ENCODE measurements around the gene DEPDC5. TPM values are rescaled to one million over a fixed set of nuclear protein-coding genes. Genes with fewer than 3 reads are reported as not detected.
A peak's percentile ranks its signal among the peaks of the same experiment; 100 is the strongest.

DEPDC5 gene
- total and polyA plus RNA-seq, 2 experiments from 2014 or later = 6.3 to 7.6 TPM

DNA sequence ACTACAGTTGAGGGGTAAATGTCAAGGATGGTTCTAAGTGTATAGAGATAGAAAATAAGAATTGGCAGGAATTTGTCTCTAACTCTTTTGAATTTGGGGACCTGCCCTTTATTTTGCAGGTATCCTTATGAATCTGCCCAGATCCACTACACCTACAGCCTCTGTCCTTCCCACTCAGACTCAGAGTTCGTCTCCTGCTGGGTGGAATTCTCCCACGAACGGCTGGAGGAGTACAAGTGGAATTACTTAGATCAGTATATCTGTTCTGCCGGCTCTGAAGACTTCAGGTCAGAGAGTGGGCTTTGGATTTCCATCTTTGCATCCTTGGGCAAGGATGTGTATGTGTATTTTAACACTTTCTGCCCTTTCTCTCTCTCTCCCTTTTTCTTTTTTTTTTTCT, 89.7 kb downstream of the DEPDC5 start:
- Histone ChIP-seq H2AFZ (no peak overlapping the region), H3K36me3 (ENCODE audit: low read depth) (peaks cover 17% of the 10 kb centered on the region), H3K79me2 (ENCODE audit: insufficient read depth) (no peaks in the 10 kb centered on the region), H3K27me3 (replicated peaks; ENCODE audit: insufficient read depth) (no peaks in the 10 kb centered on the region), H3K4me1 (ENCODE audit: insufficient read depth) (no peaks in the 10 kb centered on the region), H3K4me3 (no peak overlapping the region), H3K9ac (no peak overlapping the region), H3K4me2 (ENCODE audit: unreplicated experiment) (no peak overlapping the region), H4K20me1 (ENCODE audit: insufficient read depth) (no peaks in the 10 kb centered on the region), H3F3A (ENCODE audit: insufficient read depth) (no peaks in the 10 kb centered on the region), H3K27ac (no peak overlapping the region), H3K9me2 (ENCODE audit: insufficient read depth) (no peaks in the 10 kb centered on the region), H3K9me3 (ENCODE audit: low read depth) (no peaks in the 10 kb centered on the region)
- 87 to 90% methylated on average over 4 of the region's 4 CpGs for WGBS, 2 experiments (ENCODE audit: low coverage in 1 of 2, low lambda C conversion rate in 2 of 2, missing lambda C conversion rate in 2 of 2)
- DNase-seq = no peak
- in situ Hi-C loops (cut with MboI) = no loop called here
- TF ChIP-seq EZH2 (IDR thresholded peaks at IDR 0.05; ENCODE audit: insufficient read depth, poor library complexity, severe bottlenecking) = no peak
- no peak for TF ChIP-seq EZH2phosphoT487 (IDR thresholded peaks at IDR 0.05; ENCODE audit: insufficient read depth, low read depth)

DNA sequence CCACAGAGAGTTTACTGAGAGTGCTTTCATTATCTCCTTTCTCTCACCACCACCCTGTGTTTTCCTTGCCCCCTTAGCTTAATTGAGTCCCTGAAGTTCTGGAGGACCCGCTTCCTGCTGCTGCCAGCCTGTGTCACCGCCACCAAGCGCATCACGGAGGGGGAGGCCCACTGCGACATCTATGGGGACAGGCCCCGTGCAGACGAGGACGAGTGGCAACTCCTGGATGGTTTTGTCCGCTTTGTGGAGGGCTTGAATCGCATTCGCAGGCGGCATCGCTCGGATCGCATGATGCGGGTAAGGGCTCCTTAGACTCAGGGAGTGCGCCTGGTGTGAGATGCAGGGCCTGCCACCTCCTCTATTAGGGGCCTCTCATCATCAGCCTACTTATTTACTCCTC, 91.1 kb downstream of the DEPDC5 start:
- in situ Hi-C loops (cut with MboI) = no loop called here
- WGBS, 2 experiments (ENCODE audit: low coverage in 1 of 2, low lambda C conversion rate in 2 of 2, missing lambda C conversion rate in 2 of 2) = 99 to 100% methylated on average over 16 to 17 of the region's 17 CpGs
- TF ChIP-seq EZH2phosphoT487 (IDR thresholded peaks at IDR 0.05; ENCODE audit: insufficient read depth, low read depth) = no peak
- no peak for TF ChIP-seq EZH2 (IDR thresholded peaks at IDR 0.05; ENCODE audit: insufficient read depth, poor library complexity, severe bottlenecking)

DNA sequence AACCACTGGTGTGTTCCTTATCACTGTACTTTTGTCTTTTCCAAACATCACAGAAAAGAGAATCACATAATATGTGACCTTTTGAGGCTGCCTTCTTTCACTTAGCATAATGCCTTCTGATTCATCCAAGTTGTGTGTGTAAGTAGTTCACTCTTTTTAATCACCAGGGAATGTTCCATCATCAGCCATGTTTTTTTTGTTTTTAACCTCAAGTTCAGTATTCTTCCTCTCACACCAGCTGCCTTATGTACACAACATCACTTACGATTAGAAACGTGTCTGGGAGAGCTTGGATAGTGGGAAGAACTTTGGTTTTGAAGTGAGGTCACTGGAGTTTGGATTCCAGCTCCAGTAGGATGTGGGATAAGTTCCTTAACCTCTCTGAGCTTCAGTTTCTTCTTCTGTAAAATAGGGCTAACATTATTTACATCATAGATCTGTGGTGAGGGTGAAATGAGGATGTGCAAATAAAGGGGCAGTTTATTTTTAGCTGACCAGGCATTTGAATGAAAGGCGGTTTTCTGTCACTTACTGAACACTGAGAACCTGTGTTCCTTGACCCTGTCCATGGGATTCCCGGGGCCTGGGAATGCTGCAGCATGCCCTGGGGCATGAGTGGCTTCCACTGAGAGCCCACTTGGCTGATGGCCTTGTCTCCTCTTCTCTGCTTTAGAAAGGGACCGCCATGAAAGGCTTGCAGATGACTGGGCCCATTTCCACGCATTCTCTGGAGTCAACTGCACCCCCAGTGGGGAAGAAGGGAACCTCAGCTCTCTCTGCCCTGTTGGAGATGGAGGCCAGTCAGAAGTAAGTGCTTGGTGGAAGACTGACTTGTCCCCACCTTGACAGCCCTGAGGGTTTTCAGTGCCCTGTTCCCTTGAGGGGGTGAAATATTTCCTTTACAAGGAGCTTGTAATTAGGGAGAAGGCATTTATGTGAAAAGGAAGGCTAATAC, 92.6 kb downstream of the DEPDC5 start:
- Histone ChIP-seq H3K36me3 (ENCODE audit: low read depth) (peaks cover 13% of the 10 kb centered on the region; the same call in 1 of the 2 replicates), H3K9me2 (ENCODE audit: insufficient read depth) (no peaks in the 10 kb centered on the region), H2AFZ (no peak overlapping the region), H3K79me2 (ENCODE audit: insufficient read depth) (no peaks in the 10 kb centered on the region), H3K27ac (no peak overlapping the region), H3F3A (ENCODE audit: insufficient read depth) (no peaks in the 10 kb centered on the region), H4K20me1 (ENCODE audit: insufficient read depth) (no peaks in the 10 kb centered on the region), H3K9me3 (ENCODE audit: low read depth) (no peaks in the 10 kb centered on the region), H3K4me2 (ENCODE audit: unreplicated experiment) (no peak overlapping the region), H3K4me1 (ENCODE audit: insufficient read depth) (no peaks in the 10 kb centered on the region), H3K4me3 (no peak overlapping the region), H3K27me3 (replicated peaks; ENCODE audit: insufficient read depth) (no peaks in the 10 kb centered on the region), H3K9ac (no peak overlapping the region)
- 94 to 96% methylated on average over 6 of the region's 6 CpGs for WGBS, 2 experiments (ENCODE audit: low coverage in 1 of 2, low lambda C conversion rate in 2 of 2, missing lambda C conversion rate in 2 of 2)
- peak; percentile 28 for DNase-seq
- in situ Hi-C loops (cut with MboI) = no loop called here
- TF ChIP-seq EZH2 (IDR thresholded peaks at IDR 0.05; ENCODE audit: insufficient read depth, poor library complexity, severe bottlenecking) = no peak
- TF ChIP-seq EZH2phosphoT487 (IDR thresholded peaks at IDR 0.05; ENCODE audit: insufficient read depth, low read depth) = no peak

More for the DNA sequence above, 91.1 kb downstream of the DEPDC5 start:
- Histone ChIP-seq H3K9me3 (ENCODE audit: low read depth) (no peaks in the 10 kb centered on the region), H3K4me1 (ENCODE audit: insufficient read depth) (no peaks in the 10 kb centered on the region), H3K9ac (no peak overlapping the region), H3K4me3 (no peak overlapping the region), H2AFZ (no peak overlapping the region), H3K4me2 (ENCODE audit: unreplicated experiment) (no peak overlapping the region), H3K79me2 (ENCODE audit: insufficient read depth) (no peaks in the 10 kb centered on the region), H3K27ac (no peak overlapping the region), H3F3A (ENCODE audit: insufficient read depth) (no peaks in the 10 kb centered on the region), H4K20me1 (ENCODE audit: insufficient read depth) (no peaks in the 10 kb centered on the region), H3K36me3 (ENCODE audit: low read depth) (peaks cover 13% of the 10 kb centered on the region; the same call in 1 of the 2 replicates), H3K9me2 (ENCODE audit: insufficient read depth) (no peaks in the 10 kb centered on the region), H3K27me3 (replicated peaks; ENCODE audit: insufficient read depth) (no peaks in the 10 kb centered on the region)
- no peak for DNase-seq

DNA sequence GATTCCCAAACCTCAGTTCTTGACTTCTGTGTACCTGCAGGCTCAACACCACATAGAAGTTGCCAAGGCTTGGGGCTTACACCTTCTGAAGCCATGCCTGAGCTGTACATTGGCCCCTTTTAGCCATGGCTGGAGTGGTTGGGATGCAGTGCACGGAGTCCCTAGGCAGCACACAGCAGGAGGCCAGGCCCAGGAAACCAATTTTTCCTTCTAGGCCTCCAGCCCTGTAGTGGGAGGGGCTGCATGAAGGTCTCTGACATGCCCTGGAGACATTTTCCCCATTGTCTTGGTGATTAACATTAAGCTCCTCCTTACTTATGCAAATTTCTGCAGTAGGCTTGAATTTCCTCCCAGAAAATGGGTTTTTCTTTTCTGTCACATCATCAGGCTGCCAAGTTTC, 94.6 kb downstream of the DEPDC5 start:
- Histone ChIP-seq H3K4me1 (ENCODE audit: insufficient read depth) (no peaks in the 10 kb centered on the region), H3K9me3 (ENCODE audit: low read depth) (no peaks in the 10 kb centered on the region), H3K9ac (no peak overlapping the region), H3K36me3 (ENCODE audit: low read depth) (peaks cover 13% of the 10 kb centered on the region; the same call in 1 of the 2 replicates), H3F3A (ENCODE audit: insufficient read depth) (no peaks in the 10 kb centered on the region), H2AFZ (no peak overlapping the region), H4K20me1 (ENCODE audit: insufficient read depth) (no peaks in the 10 kb centered on the region), H3K4me3 (no peak overlapping the region), H3K9me2 (ENCODE audit: insufficient read depth) (no peaks in the 10 kb centered on the region), H3K27ac (no peak overlapping the region), H3K4me2 (ENCODE audit: unreplicated experiment) (no peak overlapping the region), H3K79me2 (ENCODE audit: insufficient read depth) (no peaks in the 10 kb centered on the region), H3K27me3 (replicated peaks; ENCODE audit: insufficient read depth) (no peaks in the 10 kb centered on the region)
- TF ChIP-seq EZH2phosphoT487 (IDR thresholded peaks at IDR 0.05; ENCODE audit: insufficient read depth, low read depth) = no peak
- TF ChIP-seq EZH2 (IDR thresholded peaks at IDR 0.05; ENCODE audit: insufficient read depth, poor library complexity, severe bottlenecking) = no peak
- in situ Hi-C loops (cut with MboI) = no loop called here
- DNase-seq = no peak
- 88 to 100% methylated on average over 1 of the region's 1 CpG for WGBS, 2 experiments (ENCODE audit: low coverage in 1 of 2, low lambda C conversion rate in 2 of 2, missing lambda C conversion rate in 2 of 2)

All from GM23248 (cell line).